Activated naive CD4-positive, alpha-beta T cell treated with anti-CD3 and anti-CD28 coated beads, Interleukin-2, amount 50 U/mL, for 24 hours (primary cell): ENCODE measurements around the gene CXCL3.

Source experiments
- H3K27ac Mint-ChIP-seq: one replicate; pipeline ENCODE4 v1.8.0; 2021; ENCODE audit warnings: mild to moderate bottlenecking, mixed read lengths
- H3K27me3 Mint-ChIP-seq: one replicate; pipeline ENCODE4 v1.8.0; 2021; ENCODE audit warnings: mixed read lengths
- H3K36me3 Mint-ChIP-seq: one replicate; pipeline ENCODE4 v1.8.0; 2021; ENCODE audit warnings: mixed read lengths
- H3K4me1 Mint-ChIP-seq: one replicate; pipeline ENCODE4 v1.8.0; 2021; ENCODE audit warnings: mixed read lengths
- H3K4me3 Mint-ChIP-seq: one replicate; pipeline ENCODE4 v1.8.0; 2021; ENCODE audit warnings: mild to moderate bottlenecking, mixed read lengths
- H3K9me3 Mint-ChIP-seq: one replicate; pipeline ENCODE4 v1.8.0; 2021; ENCODE audit warnings: mixed read lengths

Gene CXCL3

GRCh38 chr4:74009307-74009706 is 29.2 kb downstream of the CXCL3 start:
- no peaks in the 10 kb centered on the region for H3K4me1 Mint-ChIP-seq
- no peak overlapping the region for H3K4me3 Mint-ChIP-seq
- H3K27me3 Mint-ChIP-seq: no peaks in the 10 kb centered on the region
- no peaks in the 10 kb centered on the region for H3K9me3 Mint-ChIP-seq
- H3K36me3 Mint-ChIP-seq: no peaks in the 10 kb centered on the region
- H3K27ac Mint-ChIP-seq: no peak overlapping the region

- H3K27me3 Mint-ChIP-seq: no peaks in the 10 kb centered on the region
- H3K36me3 Mint-ChIP-seq: no peaks in the 10 kb centered on the region
- no peak overlapping the region for H3K4me3 Mint-ChIP-seq
- H3K27ac Mint-ChIP-seq: no peak overlapping the region
- no peaks in the 10 kb centered on the region for H3K9me3 Mint-ChIP-seq
- H3K4me1 Mint-ChIP-seq: no peaks in the 10 kb centered on the region
These were observed 32.4 kb downstream of the CXCL3 start for GRCh38 chr4:74006009-74006476.

GRCh38 chr4:74005528-74005927 is 33.0 kb downstream of the CXCL3 start:
- Mint-ChIP-seq H3K27ac (no peak overlapping the region), H3K36me3 (no peaks in the 10 kb centered on the region), H3K4me3 (no peak overlapping the region), H3K27me3 (no peaks in the 10 kb centered on the region), H3K4me1 (no peaks in the 10 kb centered on the region), H3K9me3 (no peaks in the 10 kb centered on the region)

GRCh38 chr4:74004668-74005067 is 33.8 kb downstream of the CXCL3 start:
- no peaks in the 10 kb centered on the region for H3K4me1 Mint-ChIP-seq
- H3K9me3 Mint-ChIP-seq: no peaks in the 10 kb centered on the region
- no peak overlapping the region for H3K27ac Mint-ChIP-seq
- no peaks in the 10 kb centered on the region for H3K36me3 Mint-ChIP-seq
- H3K4me3 Mint-ChIP-seq: no peak overlapping the region
- H3K27me3 Mint-ChIP-seq: no peaks in the 10 kb centered on the region

GRCh38 chr4:74000301-74000700 is 38.2 kb downstream of the CXCL3 start:
- H3K36me3 Mint-ChIP-seq: no peaks in the 10 kb centered on the region
- H3K27me3 Mint-ChIP-seq: peaks cover 9% of the 10 kb centered on the region
- no peak overlapping the region for H3K4me3 Mint-ChIP-seq
- no peaks in the 10 kb centered on the region for H3K9me3 Mint-ChIP-seq
- H3K4me1 Mint-ChIP-seq: no peaks in the 10 kb centered on the region
- H3K27ac Mint-ChIP-seq: no peak overlapping the region

- Mint-ChIP-seq H3K36me3 (no peaks in the 10 kb centered on the region), H3K4me1 (no peaks in the 10 kb centered on the region), H3K27me3 (peaks cover 11% of the 10 kb centered on the region), H3K9me3 (no peaks in the 10 kb centered on the region), H3K4me3 (no peak within 1 kb of the TSS), H3K27ac (no peak within 1 kb of the TSS)
These were observed 40.2 kb downstream of the CXCL3 start, which contains the start of gene CXCL5 for GRCh38 chr4:73998040-73999011. Gene CXCL5 (minus strand): TSS chr4:73998677. CDS start chr4:73998581, 96 bp downstream.

GRCh38 chr4:73992050-73992449 is 46.4 kb downstream of the CXCL3 start:
- H3K27me3 Mint-ChIP-seq: peaks cover 5% of the 10 kb centered on the region
- no peaks in the 10 kb centered on the region for H3K9me3 Mint-ChIP-seq

GRCh38 chr4:73991742-73992000 is 46.8 kb downstream of the CXCL3 start:
- Mint-ChIP-seq H3K27me3 (peaks cover 5% of the 10 kb centered on the region), H3K4me3 (no peak overlapping the region), H3K27ac (no peak overlapping the region), H3K36me3 (no peaks in the 10 kb centered on the region), H3K9me3 (no peaks in the 10 kb centered on the region), H3K4me1 (no peaks in the 10 kb centered on the region)

More at GRCh38 chr4:73992050-73992449, 46.4 kb downstream of the CXCL3 start:
- Mint-ChIP-seq H3K4me1 (no peaks in the 10 kb centered on the region), H3K27ac (no peak overlapping the region), H3K36me3 (no peaks in the 10 kb centered on the region), H3K4me3 (no peak overlapping the region)

GRCh38 chr4:73990988-73991741 is 47.3 kb downstream of the CXCL3 start:
- Mint-ChIP-seq H3K27me3 (peaks cover 5% of the 10 kb centered on the region), H3K4me3 (no peak overlapping the region), H3K9me3 (no peaks in the 10 kb centered on the region), H3K27ac (no peak overlapping the region), H3K4me1 (no peaks in the 10 kb centered on the region), H3K36me3 (no peaks in the 10 kb centered on the region)

GRCh38 chr4:73989928-73990327 is 48.6 kb downstream of the CXCL3 start:
- H3K27me3 Mint-ChIP-seq: peaks cover 5% of the 10 kb centered on the region
- no peaks in the 10 kb centered on the region for H3K36me3 Mint-ChIP-seq
- no peaks in the 10 kb centered on the region for H3K4me1 Mint-ChIP-seq
- H3K27ac Mint-ChIP-seq: no peak overlapping the region
- no peaks in the 10 kb centered on the region for H3K9me3 Mint-ChIP-seq
- no peak overlapping the region for H3K4me3 Mint-ChIP-seq

- Mint-ChIP-seq H3K27me3 (peaks cover 3% of the 10 kb centered on the region), H3K9me3 (no peaks in the 10 kb centered on the region), H3K4me3 (no peak overlapping the region), H3K4me1 (no peaks in the 10 kb centered on the region), H3K36me3 (no peaks in the 10 kb centered on the region), H3K27ac (no peak overlapping the region)
These were observed 49.5 kb downstream of the CXCL3 start for GRCh38 chr4:73989031-73989430.

- peaks cover 3% of the 10 kb centered on the region for H3K27me3 Mint-ChIP-seq
- H3K9me3 Mint-ChIP-seq: no peaks in the 10 kb centered on the region
- H3K36me3 Mint-ChIP-seq: no peaks in the 10 kb centered on the region
- no peaks in the 10 kb centered on the region for H3K4me1 Mint-ChIP-seq
- H3K27ac Mint-ChIP-seq: no peak within 1 kb of the TSS
- no peak within 1 kb of the TSS for H3K4me3 Mint-ChIP-seq
These were observed 50.4 kb downstream of the CXCL3 start, which contains the start of gene PPBP for GRCh38 chr4:73988061-73988460. Gene PPBP (minus strand): TSS chr4:73988190. CDS start chr4:73988103, 87 bp downstream.
